ENCODE data around the gene MAIP1. TPM values are rescaled to one million over a fixed set of nuclear protein-coding genes. Genes with fewer than 3 reads are reported as not detected.

Gene MAIP1
- total RNA-seq, 1 experiment from 2014 or later = 32.3 TPM

- Histone ChIP-seq H3K9ac (ENCODE audit: extremely low read depth, insufficient read length, low read length) (no peak overlapping the region), H2AFZ (ENCODE audit: low read length) (no peak overlapping the region), H3K4me2 (ENCODE audit: insufficient read depth, insufficient read length, low read length) (no peak overlapping the region), H3K56ac (ENCODE audit: insufficient read length, low read depth, low read length) (no peak overlapping the region), H2BK5ac (ENCODE audit: insufficient read length, low read length) (no peak overlapping the region), H3K27me3 (ENCODE audit: insufficient read depth, low read length) (no peaks in the 10 kb centered on the region), H3K9me3 (ENCODE audit: control insufficient read depth, low read depth, low read length) (peaks cover 16% of the 10 kb centered on the region), H3K79me2 (ENCODE audit: insufficient read depth, low read length) (peaks cover 49% of the 10 kb centered on the region; the same call in 1 of the 2 replicates), H2BK20ac (ENCODE audit: low read depth, low read length, poor library complexity, severe bottlenecking) (no peak overlapping the region), H2BK12ac (ENCODE audit: insufficient read length, low read depth, low read length) (no peak overlapping the region), H2AK5ac (ENCODE audit: insufficient read length, low read length) (no peak overlapping the region), H4K8ac (replicated peaks; ENCODE audit: insufficient read length, low read depth, low read length) (no peak overlapping the region), H3K23me2 (ENCODE audit: insufficient read length, low read depth, low read length, poor library complexity, severe bottlenecking) (peaks cover 10% of the 10 kb centered on the region), H3K14ac (ENCODE audit: insufficient read depth, low read length) (no peak overlapping the region), H4K5ac (ENCODE audit: insufficient read length, low read depth, low read length) (no peak overlapping the region), H3K27ac (ENCODE audit: insufficient read length, low read depth, low read length) (no peak overlapping the region), H3K4me1 (ENCODE audit: insufficient read depth, low read length) (no peaks in the 10 kb centered on the region; the same call in 1 of the 2 replicates), H3T11ph (ENCODE audit: low read length) (no peak overlapping the region), H3K18ac (ENCODE audit: insufficient read length, low read depth, low read length) (no peak overlapping the region), H3K4ac (ENCODE audit: low read depth, low read length) (no peak overlapping the region), H3K79me1 (ENCODE audit: insufficient read depth, low read depth, low read length, poor library complexity, severe bottlenecking) (peaks cover 10% of the 10 kb centered on the region), H3K23ac (ENCODE audit: insufficient read length, low read depth, low read length) (no peak overlapping the region), H2BK120ac (ENCODE audit: low read depth, low read length, poor library complexity, severe bottlenecking) (no peak overlapping the region), H2BK15ac (ENCODE audit: low read depth, low read length) (no peak overlapping the region), H4K20me1 (ENCODE audit: control insufficient read depth, insufficient read depth, insufficient read length) (no peaks in the 10 kb centered on the region), H4K91ac (ENCODE audit: insufficient read length, low read depth, low read length) (no peak overlapping the region)
- Mint-ChIP-seq H3K27me3 (ENCODE audit: low read depth) (no peaks in the 10 kb centered on the region; the same call in 1 of the 2 replicates), H3K4me3 (no peak overlapping the region; a peak in 2 of 5 replicates), H3K36me3 (ENCODE audit: insufficient read depth in 1 of 3, low read depth in 3 of 3) (peaks cover 55 to 62% (median 57%) of the 10 kb centered on the region in 3 experiments), H3K4me1 (peaks cover 20 to 33% of the 10 kb centered on the region in 2 experiments), H3K9me3 (peaks cover 30 to 31% of the 10 kb centered on the region in 2 experiments), H3K27ac (peak overlapping the region in 1 of 3 experiments; percentile 38; a peak in 1 of 7 replicates)
- TF ChIP-seq, protein P1, sequence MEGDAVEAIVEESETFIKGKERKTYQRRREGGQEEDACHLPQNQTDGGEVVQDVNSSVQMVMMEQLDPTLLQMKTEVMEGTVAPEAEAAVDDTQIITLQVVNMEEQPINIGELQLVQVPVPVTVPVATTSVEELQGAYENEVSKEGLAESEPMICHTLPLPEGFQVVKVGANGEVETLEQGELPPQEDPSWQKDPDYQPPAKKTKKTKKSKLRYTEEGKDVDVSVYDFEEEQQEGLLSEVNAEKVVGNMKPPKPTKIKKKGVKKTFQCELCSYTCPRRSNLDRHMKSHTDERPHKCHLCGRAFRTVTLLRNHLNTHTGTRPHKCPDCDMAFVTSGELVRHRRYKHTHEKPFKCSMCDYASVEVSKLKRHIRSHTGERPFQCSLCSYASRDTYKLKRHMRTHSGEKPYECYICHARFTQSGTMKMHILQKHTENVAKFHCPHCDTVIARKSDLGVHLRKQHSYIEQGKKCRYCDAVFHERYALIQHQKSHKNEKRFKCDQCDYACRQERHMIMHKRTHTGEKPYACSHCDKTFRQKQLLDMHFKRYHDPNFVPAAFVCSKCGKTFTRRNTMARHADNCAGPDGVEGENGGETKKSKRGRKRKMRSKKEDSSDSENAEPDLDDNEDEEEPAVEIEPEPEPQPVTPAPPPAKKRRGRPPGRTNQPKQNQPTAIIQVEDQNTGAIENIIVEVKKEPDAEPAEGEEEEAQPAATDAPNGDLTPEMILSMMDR (conservative IDR thresholded peaks at IDR 0.05) = no peak
- WGBS (ENCODE audit: extremely low coverage, insufficient read length, low lambda C conversion rate) = no CpG with 5 or more reads among the region's 2 CpGs
- DNase-seq = no peak
These were observed 40.9 kb upstream of the MAIP1 start for GRCh38 chr2:199914372-199914958.
